Uterus (tissue), 2 donors: Measurements from ENCODE around the gene PTK7.

Experiments used
- POLR2A ChIP-seq, 2 donors: fragments of 450-650 bp; IDR thresholded peaks; one replicate each; pipeline ENCODE4 v1.6.1; 2016; ENCODE audit warnings: antibody characterized with exemption in 2 of 2, mild to moderate bottlenecking in 1 of 2, moderate library complexity in 1 of 2
- TF ChIP-seq, protein P1 (sequence below), 4 experiments: fragments of 200-600 bp in 2 of 4; fragments of 450-650 bp in 2 of 4; sonication (generic) in 2 of 4; IDR thresholded peaks; one replicate each; pipeline ENCODE4 v1.5.1; 2016 to 2019; ENCODE audit warnings: antibody characterized with exemption in 4 of 4, mild to moderate bottlenecking in 2 of 4, moderate library complexity in 1 of 4

DNA sequence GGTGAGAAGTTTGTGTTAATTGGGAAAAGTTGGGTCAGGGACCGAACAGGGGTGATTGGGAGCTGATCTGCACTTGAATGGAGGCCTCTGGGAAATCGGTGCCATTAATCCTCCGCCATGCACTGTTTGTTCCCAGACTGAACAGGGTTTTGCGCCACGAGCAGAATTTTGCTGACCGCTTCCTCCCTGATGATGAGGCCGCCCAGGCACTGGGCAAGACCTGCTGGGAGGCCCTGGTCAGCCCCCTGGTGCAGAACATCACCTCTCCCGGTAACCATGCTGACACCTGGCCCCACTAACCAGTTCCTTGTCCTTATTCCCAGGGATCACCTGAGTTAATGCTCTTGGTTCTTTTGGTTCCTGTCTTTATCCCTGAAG lies 127.6 kb downstream of the PTK7 start:
- TF ChIP-seq, protein P1, sequence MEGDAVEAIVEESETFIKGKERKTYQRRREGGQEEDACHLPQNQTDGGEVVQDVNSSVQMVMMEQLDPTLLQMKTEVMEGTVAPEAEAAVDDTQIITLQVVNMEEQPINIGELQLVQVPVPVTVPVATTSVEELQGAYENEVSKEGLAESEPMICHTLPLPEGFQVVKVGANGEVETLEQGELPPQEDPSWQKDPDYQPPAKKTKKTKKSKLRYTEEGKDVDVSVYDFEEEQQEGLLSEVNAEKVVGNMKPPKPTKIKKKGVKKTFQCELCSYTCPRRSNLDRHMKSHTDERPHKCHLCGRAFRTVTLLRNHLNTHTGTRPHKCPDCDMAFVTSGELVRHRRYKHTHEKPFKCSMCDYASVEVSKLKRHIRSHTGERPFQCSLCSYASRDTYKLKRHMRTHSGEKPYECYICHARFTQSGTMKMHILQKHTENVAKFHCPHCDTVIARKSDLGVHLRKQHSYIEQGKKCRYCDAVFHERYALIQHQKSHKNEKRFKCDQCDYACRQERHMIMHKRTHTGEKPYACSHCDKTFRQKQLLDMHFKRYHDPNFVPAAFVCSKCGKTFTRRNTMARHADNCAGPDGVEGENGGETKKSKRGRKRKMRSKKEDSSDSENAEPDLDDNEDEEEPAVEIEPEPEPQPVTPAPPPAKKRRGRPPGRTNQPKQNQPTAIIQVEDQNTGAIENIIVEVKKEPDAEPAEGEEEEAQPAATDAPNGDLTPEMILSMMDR (IDR thresholded peaks at IDR 0.05), result no peak
- no peak for TF ChIP-seq POLR2A (IDR thresholded peaks at IDR 0.05)
